IMR-90 (cell line): Measurements from ENCODE around the gene CLIC5. TPM values are rescaled to one million over a fixed set of nuclear protein-coding genes. Genes with fewer than 3 reads are reported as not detected.

Source experiments
- ATAC-seq: fragments of 200-7000 bp; cut with Tn5 transposase; 2 replicates; pipeline ENCODE4 v1.9.1; 2020; ENCODE audit warnings: low read depth, mild to moderate bottlenecking, moderate library complexity
- BruUV-seq: library from RNA; stranded (reverse); fragments of 400-500 nt; replicated peaks from 2 replicates; lab custom pipeline; 2021; lab: Mats Ljungman, UMichigan
- CTCF ChIA-PET: fragments of 300-600 bp; formaldehyde crosslinking; extraction: SDS; loops from one replicate; lab custom pipeline; 2021; ENCODE audit warnings: antibody characterized with exemption; lab: Yijun Ruan, JAX
- POLR2A ChIA-PET: fragments of 300-600 bp; sonication (Branson Sonifier 250); formaldehyde crosslinking; loops from one replicate; lab custom pipeline; 2022; ENCODE audit warnings: antibody characterized with exemption; ENCODE audit not compliant: unreplicated experiment; lab: Charles Lee
- DNase-seq: peaks from one replicate; pipeline ENCODE4 v3.0.0; 2013
- H2AFZ ChIP-seq: replicated peaks from 2 replicates; pipeline ENCODE3; 2013; ENCODE audit warnings: low read length, mild to moderate bottlenecking; ENCODE audit not compliant: poor library complexity
- H2AK5ac ChIP-seq: 2 replicates; pipeline ENCODE4 v1.6.1; 2013; ENCODE audit warnings: low read depth, low read length, inconsistent platforms
- H2AK9ac ChIP-seq: replicated peaks from 2 replicates; pipeline ENCODE3; 2013; ENCODE audit warnings: mild to moderate bottlenecking, low read depth, low read length, moderate library complexity; ENCODE audit not compliant: poor library complexity
- H2BK120ac ChIP-seq: 2 replicates; pipeline ENCODE4 v1.6.1; 2013; ENCODE audit warnings: low read depth, low read length, inconsistent platforms
- H2BK15ac ChIP-seq: 3 replicates; pipeline ENCODE4 v1.6.1; 2013; ENCODE audit warnings: low read depth, low read length, inconsistent platforms
- H2BK20ac ChIP-seq: 2 replicates; pipeline ENCODE4 v1.6.1; 2013; ENCODE audit warnings: low read depth, mild to moderate bottlenecking, inconsistent platforms, low read length, moderate library complexity
- H2BK5ac ChIP-seq: 2 replicates; pipeline ENCODE4 v1.6.1; 2013; ENCODE audit warnings: mild to moderate bottlenecking, low read depth, low read length, inconsistent platforms; ENCODE audit not compliant: poor library complexity, severe bottlenecking
- H3K14ac ChIP-seq: replicated peaks from 2 replicates; pipeline ENCODE4 v1.6.1; 2013; ENCODE audit warnings: low read depth, low read length, inconsistent platforms
- H3K18ac ChIP-seq: 2 replicates; pipeline ENCODE4 v1.6.1; 2013; ENCODE audit warnings: low read depth, low read length, control low read depth
- H3K23ac ChIP-seq: 2 replicates; pipeline ENCODE4 v1.6.1; 2013; ENCODE audit warnings: low read depth, low read length, inconsistent platforms
- H3K27ac ChIP-seq: 2 replicates; pipeline ENCODE4 v1.5.1; 2013; ENCODE audit warnings: mild to moderate bottlenecking, control low read depth, low read length; ENCODE audit not compliant: insufficient read depth
- H3K27me3 ChIP-seq: 2 replicates; pipeline ENCODE4 v1.6.1; 2013; ENCODE audit warnings: low read length; ENCODE audit not compliant: control insufficient read depth, insufficient read depth
- H3K36me3 ChIP-seq: 2 replicates; pipeline ENCODE4 v1.6.1; 2013; ENCODE audit warnings: low read length, mixed read lengths; ENCODE audit not compliant: control insufficient read depth, insufficient read depth
- H3K4ac ChIP-seq: 2 replicates; pipeline ENCODE4 v1.6.1; 2013; ENCODE audit warnings: low read depth, low read length, inconsistent platforms
- H3K4me1 ChIP-seq: 2 replicates; pipeline ENCODE4 v1.6.1; 2013; ENCODE audit warnings: low read length, mixed read lengths; ENCODE audit not compliant: control insufficient read depth, insufficient read depth
- H3K4me2 ChIP-seq: 2 replicates; pipeline ENCODE4 v1.6.1; 2013; ENCODE audit warnings: low read depth, mild to moderate bottlenecking, control low read depth, low read length, moderate library complexity
- H3K4me3 ChIP-seq: 2 replicates; pipeline ENCODE4 v1.5.1; 2013; ENCODE audit warnings: low read depth, mild to moderate bottlenecking, control low read depth, low read length, moderate library complexity; ENCODE audit not compliant: insufficient read depth
- H3K56ac ChIP-seq: 2 replicates; pipeline ENCODE4 v1.6.1; 2013; ENCODE audit warnings: low read length, inconsistent platforms; ENCODE audit not compliant: insufficient read depth; ENCODE audit errors: extremely low read depth
- H3K79me1 ChIP-seq, 2 experiments: 2 replicates each; pipeline ENCODE4 v1.6.1; 2013; ENCODE audit warnings: low read length in 2 of 2, inconsistent platforms in 1 of 2, low read depth in 1 of 2
- H3K9ac ChIP-seq: 2 replicates; pipeline ENCODE4 v1.6.1; 2013; ENCODE audit warnings: low read depth, low read length, control low read depth
- H3K9me1 ChIP-seq: 2 replicates; pipeline ENCODE4 v1.6.1; 2013; ENCODE audit warnings: low read length, inconsistent platforms; ENCODE audit not compliant: insufficient read depth
- H3K9me3 ChIP-seq: 2 replicates; pipeline ENCODE4 v1.6.1; 2013; ENCODE audit warnings: low read length; ENCODE audit not compliant: control insufficient read depth, insufficient read depth
- H4K20me1 ChIP-seq: 2 replicates; pipeline ENCODE4 v1.6.1; 2013; ENCODE audit warnings: low read length, inconsistent platforms; ENCODE audit not compliant: insufficient read depth
- H4K5ac ChIP-seq: 2 replicates; pipeline ENCODE4 v1.6.1; 2013; ENCODE audit warnings: mild to moderate bottlenecking, low read depth, low read length, control low read depth
- H4K8ac ChIP-seq, 2 experiments: 2 replicates each; pipeline ENCODE4 v1.6.1; 2013; ENCODE audit warnings: low read depth in 2 of 2, low read length in 2 of 2, control low read depth in 1 of 2, inconsistent platforms in 1 of 2
- H4K91ac ChIP-seq: 2 replicates; pipeline ENCODE4 v1.6.1; 2013; ENCODE audit warnings: low read depth, low read length, inconsistent platforms; ENCODE audit not compliant: insufficient read depth
- BHLHE40 ChIP-seq: fragments of 150-350 bp; IDR thresholded peaks from 2 replicates; pipeline ENCODE4 v1.6.1; 2016; ENCODE audit warnings: mild to moderate bottlenecking, low read depth, low read length
- CEBPB ChIP-seq: IDR thresholded peaks from 2 replicates; pipeline ENCODE4 v1.6.1; 2012; ENCODE audit warnings: low read depth, low read length, improper control_type of control experiment
- CHD1 ChIP-seq: IDR thresholded peaks from 2 replicates; pipeline ENCODE4 v1.6.1; 2012; ENCODE audit warnings: low read depth, low read length, improper control_type of control experiment
- FOS ChIP-seq: fragments of 150-350 bp; IDR thresholded peaks from 2 replicates; pipeline ENCODE4 v1.6.1; 2016; ENCODE audit warnings: low read depth, low read length
- MAFK ChIP-seq: IDR thresholded peaks from 2 replicates; pipeline ENCODE4 v1.6.1; 2012; ENCODE audit warnings: low read depth, low read length, improper control_type of control experiment
- MAZ ChIP-seq: IDR thresholded peaks from 2 replicates; pipeline ENCODE4 v1.6.1; 2012; ENCODE audit warnings: low read depth, mild to moderate bottlenecking, low read length, improper control_type of control experiment, moderate library complexity, borderline replicate concordance
- MXI1 ChIP-seq: IDR thresholded peaks from 2 replicates; pipeline ENCODE4 v1.6.1; 2012; ENCODE audit warnings: low read depth, mild to moderate bottlenecking, low read length, moderate library complexity, borderline replicate concordance
- NFE2L2 ChIP-seq: fragments of 150-350 bp; IDR thresholded peaks from 2 replicates; pipeline ENCODE4 v1.6.1; 2016; ENCODE audit warnings: low read depth, mild to moderate bottlenecking, low read length
- POLR2A ChIP-seq: IDR thresholded peaks from 2 replicates; pipeline ENCODE4 v1.6.1; 2012; ENCODE audit warnings: mild to moderate bottlenecking, low read depth, low read length
- RAD21 ChIP-seq: IDR thresholded peaks from 2 replicates; pipeline ENCODE4 v1.6.1; 2012; ENCODE audit warnings: low read length, improper control_type of control experiment
- RCOR1 ChIP-seq: IDR thresholded peaks from 2 replicates; pipeline ENCODE4 v1.6.1; 2012; ENCODE audit warnings: mild to moderate bottlenecking, low read length, improper control_type of control experiment; ENCODE audit not compliant: insufficient replicate concordance
- RFX5 ChIP-seq: IDR thresholded peaks from 2 replicates; pipeline ENCODE4 v1.8.0; 2012; ENCODE audit warnings: low read depth, mild to moderate bottlenecking, low read length, moderate library complexity
- SMC3 ChIP-seq: fragments of 150-350 bp; IDR thresholded peaks from 2 replicates; pipeline ENCODE4 v1.6.1; 2016; ENCODE audit warnings: low read depth, mild to moderate bottlenecking, antibody characterized with exemption, low read length, moderate library complexity
- WGBS, 2 experiments: methylation state at CpG; one replicate each; pipeline versions ENCODE4 v1.1.5 to v1.1.7; 2013; ENCODE audit warnings: missing lambda C conversion rate in 2 of 2; ENCODE audit not compliant: insufficient read length in 1 of 2; ENCODE audit errors: extremely low coverage in 2 of 2; 5-methylcytosine and 5-hydroxymethylcytosine counted together
- dilution Hi-C: fragments of 300-500 bp; cut with HindIII; formaldehyde crosslinking; loops from one replicate; pipeline ENCODE4 v1.14.3; 2018; ENCODE audit warnings: low sequenced_read_pairs; ENCODE audit not compliant: unreplicated experiment
- in situ Hi-C: fragments of 300-500 bp; cut with MboI; formaldehyde crosslinking; loops from 3 replicates; pipeline ENCODE4 v1.14.3; 2019; ENCODE audit warnings: low sequenced_read_pairs, inconsistent platforms, mixed read lengths
- intact Hi-C: fragments of 100-400 bp; cut with micrococcal nuclease; formaldehyde crosslinking; loops from 2 replicates; pipeline ENCODE4 v1.10.0; 2022
- polyA plus RNA-seq, 3 experiments: library from polyadenylated mRNA; depleted of rRNA; stranded (reverse); fragments of >200 nt; gene quantifications; 2 replicates each; pipeline ENCODE4 v1.2.3, GENCODE V29; 2012; ENCODE audit warnings: low replicate concordance in 1 of 3
- total RNA-seq: library from RNA; depleted of rRNA; stranded (reverse); fragments of >200 nt; gene quantifications from 2 replicates; pipeline ENCODE4 v1.2.3, GENCODE V29; 2012
- TF ChIP-seq, protein P1 (sequence below): conservative IDR thresholded peaks from 2 replicates; pipeline ENCODE4 v1.5.1; 2012; ENCODE audit warnings: mild to moderate bottlenecking, low read depth, low read length, improper control_type of control experiment
- TF ChIP-seq, protein P2 (sequence below): fragments of 150-350 bp; IDR thresholded peaks from 2 replicates; pipeline ENCODE4 v1.6.1; 2016; ENCODE audit warnings: low read depth, mild to moderate bottlenecking, low read length, moderate library complexity, borderline replicate concordance
- TF ChIP-seq, protein P3 (sequence below): fragments of 150-350 bp; IDR thresholded peaks from 2 replicates; pipeline ENCODE4 v1.6.1; 2017; ENCODE audit warnings: mild to moderate bottlenecking, antibody characterized with exemption, low read length, low read depth

Gene CLIC5
- total and polyA plus RNA-seq, 2 of the 4 experiments (the other 2 are of a cell fraction): not detected

DNA sequence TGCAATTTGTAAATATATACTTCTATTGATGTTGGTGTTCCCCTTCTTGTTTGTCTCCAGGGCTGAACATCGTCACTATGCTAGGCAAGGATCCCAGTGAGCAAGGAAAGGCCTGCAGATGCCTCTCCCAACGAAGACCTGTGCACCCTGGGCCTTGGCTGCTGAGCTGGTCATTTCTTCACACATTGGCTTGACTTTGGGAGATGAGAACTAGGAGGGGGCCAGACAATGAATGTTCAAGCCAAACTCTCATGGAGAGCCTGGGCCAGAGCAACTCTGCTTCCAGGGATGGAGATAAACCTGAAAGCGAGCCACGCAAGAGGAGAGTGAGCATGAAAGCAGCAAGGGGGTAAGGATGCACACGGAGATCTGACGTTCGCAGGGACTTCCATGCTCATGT, 104.0 kb downstream of the CLIC5 start:
- Histone ChIP-seq H4K5ac (no peak overlapping the region), H3K23ac (no peak overlapping the region), H4K91ac (no peak overlapping the region), H2BK120ac (no peak overlapping the region), H3K9me3 (no peaks in the 10 kb centered on the region), H3K9me1 (no peaks in the 10 kb centered on the region), H3K4me1 (no peaks in the 10 kb centered on the region), H2AK9ac (no peak overlapping the region), H3K56ac (no peak overlapping the region), H3K14ac (no peak overlapping the region), H3K79me1 (no peaks in the 10 kb centered on the region), H3K4ac (no peak overlapping the region), H4K8ac (no peak overlapping the region), H3K9ac (no peak overlapping the region), H2AK5ac (no peak overlapping the region), H3K27me3 (peaks cover 5% of the 10 kb centered on the region), H3K4me2 (no peak overlapping the region), H2AFZ (no peak overlapping the region), H3K27ac (no peak overlapping the region), H3K18ac (no peak overlapping the region), H2BK20ac (no peak overlapping the region), H2BK15ac (no peak overlapping the region), H3K36me3 (no peaks in the 10 kb centered on the region), H3K4me3 (no peak overlapping the region), H2BK5ac (no peak overlapping the region), H4K20me1 (no peaks in the 10 kb centered on the region)
- in situ Hi-C loops (loop anchor here (25.0 kb wide), 2 partner anchors 499 to 1249 kb away; no protein-coding TSS in a partner anchor), intact Hi-C loops (no loop called here), dilution Hi-C loops (no loop called here)
- no TSS peak for BruUV-seq
- DNase-seq: no peak
- ChIA-PET CTCF (no interaction called here), POLR2A (no interaction called here)
- 67% methylated on average over 5 of the region's 7 CpGs; no CpG with 5 or more reads in 1 of the 2 experiments for WGBS, 2 experiments
- ATAC-seq: no peak
- TF ChIP-seq FOS: no peak
- TF ChIP-seq SMC3: no peak
- no peak for TF ChIP-seq BHLHE40
- no peak for TF ChIP-seq POLR2A
- TF ChIP-seq RCOR1: no peak
- no peak for TF ChIP-seq NFE2L2
- no peak for TF ChIP-seq CEBPB
- TF ChIP-seq CHD1: no peak
- TF ChIP-seq RFX5: no peak
- TF ChIP-seq RAD21: no peak
- no peak for TF ChIP-seq MXI1
- TF ChIP-seq MAZ: no peak
- TF ChIP-seq, protein P1, sequence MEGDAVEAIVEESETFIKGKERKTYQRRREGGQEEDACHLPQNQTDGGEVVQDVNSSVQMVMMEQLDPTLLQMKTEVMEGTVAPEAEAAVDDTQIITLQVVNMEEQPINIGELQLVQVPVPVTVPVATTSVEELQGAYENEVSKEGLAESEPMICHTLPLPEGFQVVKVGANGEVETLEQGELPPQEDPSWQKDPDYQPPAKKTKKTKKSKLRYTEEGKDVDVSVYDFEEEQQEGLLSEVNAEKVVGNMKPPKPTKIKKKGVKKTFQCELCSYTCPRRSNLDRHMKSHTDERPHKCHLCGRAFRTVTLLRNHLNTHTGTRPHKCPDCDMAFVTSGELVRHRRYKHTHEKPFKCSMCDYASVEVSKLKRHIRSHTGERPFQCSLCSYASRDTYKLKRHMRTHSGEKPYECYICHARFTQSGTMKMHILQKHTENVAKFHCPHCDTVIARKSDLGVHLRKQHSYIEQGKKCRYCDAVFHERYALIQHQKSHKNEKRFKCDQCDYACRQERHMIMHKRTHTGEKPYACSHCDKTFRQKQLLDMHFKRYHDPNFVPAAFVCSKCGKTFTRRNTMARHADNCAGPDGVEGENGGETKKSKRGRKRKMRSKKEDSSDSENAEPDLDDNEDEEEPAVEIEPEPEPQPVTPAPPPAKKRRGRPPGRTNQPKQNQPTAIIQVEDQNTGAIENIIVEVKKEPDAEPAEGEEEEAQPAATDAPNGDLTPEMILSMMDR: no peak
- TF ChIP-seq, protein P2, sequence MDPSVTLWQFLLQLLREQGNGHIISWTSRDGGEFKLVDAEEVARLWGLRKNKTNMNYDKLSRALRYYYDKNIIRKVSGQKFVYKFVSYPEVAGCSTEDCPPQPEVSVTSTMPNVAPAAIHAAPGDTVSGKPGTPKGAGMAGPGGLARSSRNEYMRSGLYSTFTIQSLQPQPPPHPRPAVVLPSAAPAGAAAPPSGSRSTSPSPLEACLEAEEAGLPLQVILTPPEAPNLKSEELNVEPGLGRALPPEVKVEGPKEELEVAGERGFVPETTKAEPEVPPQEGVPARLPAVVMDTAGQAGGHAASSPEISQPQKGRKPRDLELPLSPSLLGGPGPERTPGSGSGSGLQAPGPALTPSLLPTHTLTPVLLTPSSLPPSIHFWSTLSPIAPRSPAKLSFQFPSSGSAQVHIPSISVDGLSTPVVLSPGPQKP: no peak
- no peak for TF ChIP-seq MAFK
- TF ChIP-seq, protein P3, sequence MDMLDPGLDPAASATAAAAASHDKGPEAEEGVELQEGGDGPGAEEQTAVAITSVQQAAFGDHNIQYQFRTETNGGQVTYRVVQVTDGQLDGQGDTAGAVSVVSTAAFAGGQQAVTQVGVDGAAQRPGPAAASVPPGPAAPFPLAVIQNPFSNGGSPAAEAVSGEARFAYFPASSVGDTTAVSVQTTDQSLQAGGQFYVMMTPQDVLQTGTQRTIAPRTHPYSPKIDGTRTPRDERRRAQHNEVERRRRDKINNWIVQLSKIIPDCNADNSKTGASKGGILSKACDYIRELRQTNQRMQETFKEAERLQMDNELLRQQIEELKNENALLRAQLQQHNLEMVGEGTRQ: no peak
